ENCODE results near the gene ZMYM5. TPM values are rescaled to one million over a fixed set of nuclear protein-coding genes. Genes with fewer than 3 reads are reported as not detected.
A peak's percentile ranks its signal among the peaks of the same experiment; 100 is the strongest.
"Not testable (repeated sequence)": the region's sequence is repeated elsewhere in the genome, so short reads cannot be mapped to it uniquely, and the experiment has no call there.

Gene ZMYM5
- total RNA-seq, 2 donors from 2014 or later = 6.4 to 13.8 TPM

- no peak overlapping the region for H3K27ac ChIP-seq
- TF ChIP-seq, protein P1, sequence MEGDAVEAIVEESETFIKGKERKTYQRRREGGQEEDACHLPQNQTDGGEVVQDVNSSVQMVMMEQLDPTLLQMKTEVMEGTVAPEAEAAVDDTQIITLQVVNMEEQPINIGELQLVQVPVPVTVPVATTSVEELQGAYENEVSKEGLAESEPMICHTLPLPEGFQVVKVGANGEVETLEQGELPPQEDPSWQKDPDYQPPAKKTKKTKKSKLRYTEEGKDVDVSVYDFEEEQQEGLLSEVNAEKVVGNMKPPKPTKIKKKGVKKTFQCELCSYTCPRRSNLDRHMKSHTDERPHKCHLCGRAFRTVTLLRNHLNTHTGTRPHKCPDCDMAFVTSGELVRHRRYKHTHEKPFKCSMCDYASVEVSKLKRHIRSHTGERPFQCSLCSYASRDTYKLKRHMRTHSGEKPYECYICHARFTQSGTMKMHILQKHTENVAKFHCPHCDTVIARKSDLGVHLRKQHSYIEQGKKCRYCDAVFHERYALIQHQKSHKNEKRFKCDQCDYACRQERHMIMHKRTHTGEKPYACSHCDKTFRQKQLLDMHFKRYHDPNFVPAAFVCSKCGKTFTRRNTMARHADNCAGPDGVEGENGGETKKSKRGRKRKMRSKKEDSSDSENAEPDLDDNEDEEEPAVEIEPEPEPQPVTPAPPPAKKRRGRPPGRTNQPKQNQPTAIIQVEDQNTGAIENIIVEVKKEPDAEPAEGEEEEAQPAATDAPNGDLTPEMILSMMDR (IDR thresholded peaks at IDR 0.05) = no peak
- no peak overlapping the region for H3K4me3 ChIP-seq
- no peak overlapping the region for H3K9ac ChIP-seq (ENCODE audit: low read depth in 2 of 2, low read length in 2 of 2)
- intact Hi-C loops (cut with DNase I) = no loop called here
- no peaks in the 10 kb centered on the region for H3K27me3 ChIP-seq
- DNase-seq = no peak
- H3K9me3 ChIP-seq = no peaks in the 10 kb centered on the region
- H3K36me3 ChIP-seq = no peaks in the 10 kb centered on the region
- no peaks in the 10 kb centered on the region for H3K4me1 ChIP-seq
Observed at GRCh38 chr13:19810151-19810550, 53.3 kb downstream of the ZMYM5 start.

DNA sequence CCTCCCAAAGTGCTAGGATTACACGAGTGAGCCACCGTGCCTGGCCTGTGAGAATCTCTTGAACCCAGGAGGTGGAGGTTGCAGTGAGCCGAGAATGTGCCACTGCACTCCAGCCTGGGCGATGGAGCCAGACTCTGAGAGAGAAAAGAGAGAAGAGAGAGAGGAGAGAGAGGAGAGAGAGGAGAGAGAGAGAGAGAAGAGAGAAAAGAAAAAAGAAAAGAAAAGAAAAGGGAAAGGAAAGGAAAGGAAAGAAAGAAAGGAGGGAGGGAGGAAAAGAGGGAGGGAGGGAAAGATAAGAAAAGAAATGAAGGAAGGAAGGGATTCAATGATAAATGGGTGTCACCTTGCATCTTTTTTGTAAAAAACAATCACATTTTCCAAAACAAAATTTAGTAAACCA is 57.7 kb downstream of the ZMYM5 start:
- no peak for DNase-seq
- Histone ChIP-seq H3K36me3 (no peaks in the 10 kb centered on the region), H3K9me3 (no peaks in the 10 kb centered on the region), H3K4me3 (no peak overlapping the region), H3K4me1 (no peaks in the 10 kb centered on the region), H3K27me3 (no peaks in the 10 kb centered on the region), H3K27ac (no peak overlapping the region), H3K9ac (ENCODE audit: low read depth in 2 of 2, low read length in 2 of 2) (no peak overlapping the region)
- TF ChIP-seq, protein P1 (IDR thresholded peaks at IDR 0.05) = no peak
- intact Hi-C loops (cut with DNase I) = no loop called here

GRCh38 chr13:19795956-19796355 is 67.5 kb downstream of the ZMYM5 start:
- intact Hi-C loops (cut with DNase I) = no loop called here
- no peak overlapping the region for H3K9ac ChIP-seq (ENCODE audit: low read depth in 2 of 2, low read length in 2 of 2)
- H3K36me3 ChIP-seq = no peaks in the 10 kb centered on the region
- H3K27me3 ChIP-seq = no peaks in the 10 kb centered on the region
- H3K4me1 ChIP-seq = no peaks in the 10 kb centered on the region
- no peak for DNase-seq
- no peaks in the 10 kb centered on the region for H3K9me3 ChIP-seq
- no peak overlapping the region for H3K27ac ChIP-seq
- TF ChIP-seq, protein P1 (IDR thresholded peaks at IDR 0.05) = no peak
- no peak overlapping the region for H3K4me3 ChIP-seq

DNA sequence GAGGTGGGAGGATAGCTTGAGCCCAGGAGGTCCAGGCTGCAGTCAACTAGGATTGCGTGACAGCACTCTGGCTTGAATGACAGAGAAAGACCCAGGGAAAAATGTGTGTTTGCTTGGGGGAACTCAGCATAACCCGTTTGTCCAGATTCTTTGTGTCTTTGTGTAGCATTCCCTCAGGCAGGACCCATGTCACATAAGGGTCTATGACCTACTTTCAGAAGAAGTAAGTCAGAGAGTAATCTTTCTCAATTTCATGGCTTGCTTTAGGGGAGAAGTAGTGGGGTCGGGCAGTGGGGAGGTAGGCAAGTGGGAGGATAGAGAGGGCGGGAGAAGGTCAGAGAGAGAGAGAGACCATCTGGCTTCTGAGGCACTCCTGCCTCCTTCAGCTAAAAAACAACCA is 68.8 kb downstream of the ZMYM5 start:
- no peak for DNase-seq
- TF ChIP-seq, protein P1 (IDR thresholded peaks at IDR 0.05) = no peak
- Histone ChIP-seq H3K27me3 (no peaks in the 10 kb centered on the region), H3K4me3 (no peak overlapping the region), H3K36me3 (no peaks in the 10 kb centered on the region), H3K9ac (ENCODE audit: low read depth in 2 of 2, low read length in 2 of 2) (no peak overlapping the region), H3K4me1 (no peaks in the 10 kb centered on the region), H3K9me3 (no peaks in the 10 kb centered on the region), H3K27ac (no peak overlapping the region)
- intact Hi-C loops (cut with DNase I) = no loop called here

DNA sequence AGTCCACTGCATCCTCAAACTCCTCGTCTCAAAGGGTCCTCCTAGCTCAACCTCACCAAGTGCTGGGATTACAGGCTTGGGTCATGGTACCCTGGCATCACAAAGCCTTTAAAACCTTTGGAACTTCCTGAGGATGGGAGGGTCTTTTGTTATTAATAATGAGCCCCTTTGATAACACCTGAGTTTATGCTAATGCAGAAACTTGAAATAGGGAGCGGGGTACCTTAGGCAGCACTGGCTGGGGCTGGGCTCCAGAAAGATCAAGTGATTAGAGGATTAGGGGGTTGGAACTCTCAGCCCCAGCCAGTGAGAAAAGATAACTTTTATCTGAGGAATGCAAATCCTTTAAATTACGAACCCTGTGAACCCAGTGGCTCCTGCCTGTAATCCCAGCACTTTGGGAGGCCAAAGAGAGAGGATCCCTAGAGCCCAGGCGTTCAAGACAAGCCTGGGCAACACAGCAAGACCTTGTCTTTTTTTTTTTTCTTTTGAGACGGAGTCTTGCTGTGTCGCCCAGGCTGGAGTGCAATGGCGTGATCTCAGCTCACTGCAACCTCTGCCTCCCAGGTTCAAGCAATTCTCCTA is 71.4 kb downstream of the ZMYM5 start:
- Histone ChIP-seq H3K27ac (no peak overlapping the region), H3K4me1 (no peaks in the 10 kb centered on the region), H3K9ac (ENCODE audit: low read depth in 2 of 2, low read length in 2 of 2) (no peak overlapping the region), H3K36me3 (no peaks in the 10 kb centered on the region), H3K27me3 (no peaks in the 10 kb centered on the region), H3K4me3 (no peak overlapping the region), H3K9me3 (no peaks in the 10 kb centered on the region)
- DNase-seq = no peak
- TF ChIP-seq, protein P1 (IDR thresholded peaks at IDR 0.05) = no peak
- intact Hi-C loops (cut with DNase I) = no loop called here

DNA sequence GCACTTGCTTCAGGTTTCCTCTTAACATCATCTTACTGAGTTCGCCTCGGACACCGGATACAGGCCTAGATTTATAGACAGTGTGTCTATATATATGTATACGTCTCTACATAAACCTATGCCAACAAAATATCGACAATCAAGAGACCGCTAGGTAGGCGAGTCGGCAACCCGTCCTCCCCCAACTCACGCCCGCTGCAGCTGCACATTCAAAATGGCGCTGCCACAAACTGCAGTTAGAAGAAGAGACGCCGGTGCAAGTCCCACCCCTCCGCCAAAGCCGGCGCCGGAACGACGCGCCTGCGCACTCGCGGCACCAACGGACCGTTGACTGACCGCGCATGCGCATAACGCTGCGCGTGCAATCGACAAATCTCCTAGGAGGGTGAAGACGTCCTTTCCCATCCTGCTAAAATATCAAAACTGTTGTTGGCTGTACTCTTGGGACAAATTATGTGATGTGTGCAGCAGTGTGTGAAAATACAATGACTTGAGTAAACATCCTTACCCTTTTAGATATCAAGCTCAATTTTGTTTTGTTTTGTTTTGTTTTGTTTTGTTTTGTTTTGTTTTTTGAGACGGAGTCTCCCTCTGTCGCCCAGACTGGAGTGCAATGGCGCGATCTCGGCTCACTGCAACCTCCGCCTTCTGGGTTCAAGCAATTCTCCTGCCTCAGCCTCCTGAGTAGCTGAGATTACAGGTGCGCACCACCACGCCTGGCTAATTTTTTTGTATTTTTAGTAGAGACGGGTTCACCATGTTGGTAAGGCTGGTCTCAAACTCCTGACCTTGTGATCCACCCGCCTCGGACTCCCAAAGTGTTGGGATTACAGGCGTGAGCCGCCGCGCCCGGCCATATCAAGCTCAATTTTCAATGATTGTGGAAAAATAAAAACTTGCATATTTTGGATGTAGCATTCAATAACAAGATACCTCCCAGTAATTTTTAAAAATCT is 80.4 kb downstream of the ZMYM5 start, which contains the start of gene PSPC1:
Gene PSPC1 (minus strand): TSS at position 219 of the 956 bp plus-strand sequence. CDS start 188 bp downstream, at position 31.
- intact Hi-C loops (cut with DNase I) = loop anchor here (10.0 kb wide), 1 partner anchor 82 kb away; the partner anchor contains the start of gene ZMYM5
- Histone ChIP-seq H3K4me3 (peak within 1 kb of the TSS; percentile 97), H3K9ac (ENCODE audit: low read depth in 2 of 2, low read length in 2 of 2) (peak within 1 kb of the TSS; percentile 71 to 95), H3K27ac (peak within 1 kb of the TSS; percentile 97)
- not testable (repeated sequence) for H3K9me3 ChIP-seq, H3K4me1 ChIP-seq, H3K27me3 ChIP-seq, H3K36me3 ChIP-seq
- DNase-seq = peak; percentile 95
